ENCODE data around the gene G3BP1. TPM values are rescaled to one million over a fixed set of nuclear protein-coding genes. Genes with fewer than 3 reads are reported as not detected.
"Not testable (repeated sequence)": the region's sequence is repeated elsewhere in the genome, so short reads cannot be mapped to it uniquely, and the experiment has no call there.

The G3BP1 gene
- total and polyA plus RNA-seq, 3 donors from 2014 or later: 112 to 115 (median 112) TPM

- H3K9me3 ChIP-seq: no peaks in the 10 kb centered on the region
- TF ChIP-seq CTCF (IDR thresholded peaks at IDR 0.05) (no peak), POLR2A (IDR thresholded peaks at IDR 0.05) (no peak)
- intact Hi-C loops (cut with DNase I; ENCODE audit: low total_unique reads): no loop called here
- WGBS, 2 donors: 87 to 90% methylated on average over 4 of the region's 4 CpGs
- DNase-seq: no peak
- H3K4me1 ChIP-seq: no peaks in the 10 kb centered on the region
- H3K27ac ChIP-seq: no peak overlapping the region
- no peaks in the 10 kb centered on the region for H3K27me3 ChIP-seq
- no peaks in the 10 kb centered on the region for H3K36me3 ChIP-seq (ENCODE audit: low read depth, missing control alignments)
- no peak overlapping the region for H3K4me3 ChIP-seq
Observed at GRCh38 chr5:151855701-151856100, 83.9 kb downstream of the G3BP1 start.

- intact Hi-C loops (cut with DNase I; ENCODE audit: low total_unique reads): no loop called here
Observed at GRCh38 chr5:151856861-151857260, 85.1 kb downstream of the G3BP1 start.

GRCh38 chr5:151860867-151861266, 89.1 kb downstream of the G3BP1 start:
- intact Hi-C loops (cut with DNase I; ENCODE audit: low total_unique reads); H3K27me3 ChIP-seq; H3K27ac ChIP-seq; H3K36me3 ChIP-seq (ENCODE audit: low read depth, missing control alignments); DNase-seq; H3K9me3 ChIP-seq; H3K4me1 ChIP-seq; H3K4me3 ChIP-seq: not testable (repeated sequence)
- 81 to 96% methylated on average over 3 to 4 of the region's 4 CpGs for WGBS, 2 donors

More at GRCh38 chr5:151856861-151857260, 85.1 kb downstream of the G3BP1 start:
- WGBS, 2 donors: 82 to 86% methylated on average over 5 of the region's 5 CpGs
- no peaks in the 10 kb centered on the region for H3K4me1 ChIP-seq
- no peaks in the 10 kb centered on the region for H3K36me3 ChIP-seq (ENCODE audit: low read depth, missing control alignments)
- no peak for DNase-seq
- H3K27ac ChIP-seq: no peak overlapping the region
- no peaks in the 10 kb centered on the region for H3K27me3 ChIP-seq
- no peaks in the 10 kb centered on the region for H3K9me3 ChIP-seq
- H3K4me3 ChIP-seq: no peak overlapping the region
- TF ChIP-seq POLR2A (IDR thresholded peaks at IDR 0.05) (no peak), CTCF (IDR thresholded peaks at IDR 0.05) (no peak)

Other genes with a start within 250 kb of the G3BP1 start
- gene FAT2, start 180.6 kb upstream of the G3BP1 start, total RNA-seq: 10 to 100 TPM; 10.3 to 18.0 TPM
- gene FAT2, start 180.6 kb upstream of the G3BP1 start, polyA plus RNA-seq (ENCODE audit: insufficient read depth, low read depth, low replicate concordance): 21.8 TPM
- gene SPARC, start 85.0 kb upstream of the G3BP1 start, total RNA-seq: 1,000 to 10,000 TPM; 1,884 to 2,585 TPM
- gene SPARC, start 85.0 kb upstream of the G3BP1 start, polyA plus RNA-seq (ENCODE audit: insufficient read depth, low read depth, low replicate concordance): 3,080 TPM
- 100 to 1,000 TPM; 135 to 145 TPM for gene ATOX1, start 13.3 kb upstream of the G3BP1 start, total RNA-seq
- 115 TPM for gene ATOX1, start 13.3 kb upstream of the G3BP1 start, polyA plus RNA-seq (ENCODE audit: insufficient read depth, low read depth, low replicate concordance)
- gene GLRA1, start 152.9 kb downstream of the G3BP1 start, total RNA-seq: not detected
- gene GLRA1, start 152.9 kb downstream of the G3BP1 start, polyA plus RNA-seq (ENCODE audit: insufficient read depth, low read depth, low replicate concordance): not detected